Skin epidermis (tissue), 12 donors: Measurements from ENCODE around the gene KAT14.
"Not testable (repeated sequence)": the region's sequence is repeated elsewhere in the genome, so short reads cannot be mapped to it uniquely, and the experiment has no call there.

Source experiments
- H3K27ac ChIP-seq, 21 experiments: fragments of 200-600 bp; sonication (generic) in 11 of 21; one replicate each; pipeline ENCODE4 v1.5.0; 2020; ENCODE audit warnings: mild to moderate bottlenecking in 3 of 21, inconsistent platforms in 2 of 21, moderate library complexity in 2 of 21
- H3K4me3 ChIP-seq, 7 experiments: fragments of 200-600 bp; sonication (generic) in 2 of 7; one replicate each; pipeline ENCODE4 v1.5.0; 2020; ENCODE audit warnings: inconsistent platforms in 2 of 7, mild to moderate bottlenecking in 2 of 7, moderate library complexity in 1 of 7

Gene KAT14

GRCh38 chr20:18154342-18154741 is 16.7 kb downstream of the KAT14 start:
- H3K27ac ChIP-seq, result no peak overlapping the region
- H3K4me3 ChIP-seq, result no peak overlapping the region

DNA sequence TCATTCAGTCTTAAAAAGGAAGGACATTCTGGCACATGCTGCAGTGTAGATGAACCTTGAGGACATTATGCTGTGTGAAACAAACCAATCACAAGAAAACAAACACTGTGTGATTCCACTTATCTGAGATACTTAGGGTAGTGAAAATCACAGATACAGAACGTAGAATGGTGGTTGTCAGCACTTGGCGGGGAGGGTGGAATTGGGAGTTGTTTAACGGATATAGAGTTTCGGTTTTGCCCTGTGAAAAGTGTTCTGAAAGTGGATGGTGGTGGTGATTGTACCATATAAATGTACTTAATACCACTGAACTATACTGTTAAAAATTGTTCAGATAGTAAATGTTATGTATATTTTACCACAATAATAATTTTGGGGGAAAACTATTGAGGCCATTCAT is 18.4 kb downstream of the KAT14 start:
- Histone ChIP-seq H3K4me3 (no peak overlapping the region), H3K27ac (no peak overlapping the region)

- H3K27ac ChIP-seq, result no peak overlapping the region
- H3K4me3 ChIP-seq, result no peak overlapping the region
Observed at GRCh38 chr20:18164356-18164755, 26.7 kb downstream of the KAT14 start.

- H3K4me3 ChIP-seq, result no peak overlapping the region
- no peak overlapping the region for H3K27ac ChIP-seq
Observed at GRCh38 chr20:18165553-18165952, 27.9 kb downstream of the KAT14 start.

GRCh38 chr20:18166241-18166881 is 28.7 kb downstream of the KAT14 start:
- H3K4me3 ChIP-seq, result no peak overlapping the region
- H3K27ac ChIP-seq, result peak overlapping the region in 1 of 21 experiments; percentile 29

- H3K4me3 ChIP-seq, result no peak overlapping the region
- peak overlapping the region in 1 of 21 experiments; percentile 29 for H3K27ac ChIP-seq
Observed at GRCh38 chr20:18166950-18167349, 29.3 kb downstream of the KAT14 start.

- no peak overlapping the region for H3K4me3 ChIP-seq
- H3K27ac ChIP-seq, result no peak overlapping the region
Observed at GRCh38 chr20:18172379-18172778, 34.7 kb downstream of the KAT14 start.

DNA sequence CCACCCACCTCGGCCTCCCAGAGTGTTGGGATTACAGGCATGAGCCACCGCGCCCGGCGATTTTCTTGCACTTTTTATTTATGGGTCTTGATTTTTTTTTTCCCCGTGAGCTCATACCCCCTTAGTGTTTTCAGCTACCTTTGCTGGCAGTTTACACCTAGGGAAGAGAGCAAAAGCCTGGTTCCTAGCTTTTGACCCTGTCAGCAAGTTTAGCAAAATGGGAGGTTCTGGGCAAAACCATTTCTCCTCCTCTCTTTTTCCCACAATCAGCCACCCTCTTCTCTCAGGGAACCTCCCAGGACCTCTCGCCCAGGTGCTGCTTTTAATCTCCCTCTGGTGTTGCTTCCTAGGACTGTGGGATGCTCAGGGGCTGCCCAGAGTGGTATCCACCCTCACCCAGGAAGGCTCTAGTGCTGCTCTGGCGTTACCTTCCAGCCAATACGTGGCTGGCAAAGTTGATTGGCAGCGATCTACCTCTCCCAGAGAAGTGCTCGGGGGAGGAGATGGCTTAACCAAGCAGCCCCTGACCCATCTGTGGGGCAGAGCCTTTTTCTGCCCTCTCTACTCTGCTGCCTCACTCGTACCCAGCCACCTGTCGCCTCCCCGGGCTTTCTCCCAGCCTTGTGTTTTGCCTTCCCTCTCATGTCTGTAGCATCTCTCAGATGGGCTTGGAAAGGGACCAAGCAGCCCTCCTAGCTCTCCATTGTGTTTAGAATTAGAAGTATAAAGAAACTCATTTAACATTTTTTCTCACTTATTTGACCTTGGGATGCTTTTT is 37.4 kb downstream of the KAT14 start:
- Histone ChIP-seq H3K27ac (no peak overlapping the region), H3K4me3 (no peak overlapping the region)

DNA sequence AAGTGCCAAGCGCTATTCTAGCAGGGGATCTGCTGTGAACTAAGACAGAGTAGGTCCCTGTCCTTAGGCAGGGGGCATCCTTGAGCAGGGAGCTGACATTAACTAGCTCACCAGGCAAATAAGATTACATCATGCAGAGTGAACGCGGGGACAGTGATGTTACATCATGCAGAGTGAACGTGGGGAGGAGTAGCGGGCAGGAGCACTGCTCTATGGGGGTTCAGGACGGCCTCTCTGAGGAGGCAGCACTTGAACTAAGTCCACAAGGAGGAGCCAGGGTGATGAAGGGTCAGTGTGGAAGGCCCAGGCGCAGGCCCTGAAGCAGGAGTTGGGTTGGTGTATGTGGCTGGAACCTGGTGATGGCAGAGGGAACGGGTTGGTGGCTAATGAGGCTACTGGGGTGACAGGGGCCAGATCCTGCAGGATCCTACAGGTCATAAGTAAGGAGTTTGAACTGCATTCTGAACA is 38.7 kb downstream of the KAT14 start:
- no peak overlapping the region for H3K4me3 ChIP-seq
- no peak overlapping the region for H3K27ac ChIP-seq

- not testable (repeated sequence) for H3K27ac ChIP-seq, H3K4me3 ChIP-seq
Observed at GRCh38 chr20:18180366-18180765, 42.7 kb downstream of the KAT14 start.

DNA sequence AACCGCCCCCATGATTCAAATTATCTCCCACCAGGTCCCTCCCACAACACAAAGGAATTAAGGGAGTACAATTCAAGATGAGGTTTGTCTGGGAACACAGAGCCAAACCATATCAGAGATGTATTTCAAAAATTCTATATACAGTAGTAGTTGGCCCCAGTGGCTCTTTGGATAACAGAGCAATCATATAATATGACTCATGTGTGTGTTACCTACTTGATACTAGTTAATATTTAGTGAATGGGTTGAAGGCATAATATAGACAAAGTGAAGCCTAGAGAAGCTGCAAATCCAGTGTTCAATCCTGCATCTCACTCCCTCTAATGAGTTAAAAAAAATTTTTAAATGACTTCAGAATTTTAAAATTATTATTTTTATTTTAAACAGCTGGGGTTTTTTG is 43.2 kb downstream of the KAT14 start:
- H3K27ac ChIP-seq, result no peak overlapping the region
- no peak overlapping the region for H3K4me3 ChIP-seq

DNA sequence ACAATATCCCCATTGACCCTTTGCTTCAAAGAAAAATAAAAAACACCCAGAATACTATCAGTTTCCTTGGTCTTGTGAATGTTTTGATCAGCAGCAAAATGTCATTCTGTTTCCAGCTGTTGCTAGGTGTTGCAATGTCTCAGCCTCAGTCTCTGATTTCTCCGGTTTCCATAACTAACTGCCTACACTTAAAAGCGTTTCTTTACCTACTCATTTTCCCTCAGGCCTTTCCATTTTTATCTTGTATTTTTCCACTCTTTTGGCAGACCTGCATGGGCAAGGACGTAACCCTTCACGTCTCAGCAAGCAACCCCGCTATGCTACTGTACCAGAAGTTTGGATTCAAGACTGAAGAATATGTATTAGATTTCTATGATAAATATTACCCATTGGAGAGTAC is 49.4 kb downstream of the KAT14 start:
- Histone ChIP-seq H3K27ac (peak overlapping the region in 5 of 21 experiments; percentile 2 to 70 (median 54)), H3K4me3 (no peak overlapping the region)

GRCh38 chr20:18188434-18188833 is 50.8 kb downstream of the KAT14 start:
- no peak overlapping the region for H3K4me3 ChIP-seq
- H3K27ac ChIP-seq, result peak overlapping the region in 4 of 21 experiments; percentile 1 to 16 (median 8)

DNA sequence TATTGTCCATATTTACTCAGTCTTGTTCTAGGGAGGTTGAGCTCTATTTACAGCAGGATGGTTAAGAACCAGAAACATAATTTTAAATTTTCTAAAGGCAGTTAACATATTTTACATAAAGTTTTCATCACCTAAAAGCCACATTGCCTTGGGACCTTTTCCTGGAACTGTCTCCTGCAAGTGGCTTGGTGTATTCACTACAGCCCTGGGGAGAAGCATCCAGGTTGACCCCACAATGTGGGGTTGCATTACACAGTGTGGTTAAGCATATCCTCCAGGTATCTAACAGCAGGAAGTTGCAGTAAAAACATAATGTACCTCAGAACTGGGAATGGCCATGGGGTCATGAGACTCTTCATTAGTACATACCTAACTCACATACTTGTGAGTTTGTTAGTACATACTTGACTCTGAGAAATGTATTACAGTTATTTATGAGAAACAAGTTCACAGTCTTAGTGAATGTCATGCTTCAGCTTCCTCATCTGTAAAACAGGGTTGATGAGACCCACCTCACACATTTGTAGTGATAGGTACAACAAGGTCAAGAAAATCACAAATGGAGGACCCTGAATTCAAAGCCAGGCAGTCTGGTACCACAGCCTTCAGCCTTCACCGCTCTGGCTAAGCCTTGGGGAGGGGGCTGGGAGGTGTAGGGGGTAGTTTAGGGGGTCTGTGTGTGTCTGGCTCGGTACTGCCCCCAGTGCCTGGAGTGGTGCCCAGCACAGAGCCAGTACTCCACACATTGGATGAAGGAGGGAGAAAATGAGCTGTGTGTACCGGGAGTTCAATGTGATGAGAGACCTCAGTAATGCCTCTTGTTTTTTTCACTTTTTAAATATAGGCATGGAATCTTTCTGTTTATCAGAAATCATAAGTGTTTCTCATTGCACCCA is 52.9 kb downstream of the KAT14 start:
- H3K27ac ChIP-seq, result peak overlapping the region in 1 of 21 experiments; percentile 44
- H3K4me3 ChIP-seq, result no peak overlapping the region

DNA sequence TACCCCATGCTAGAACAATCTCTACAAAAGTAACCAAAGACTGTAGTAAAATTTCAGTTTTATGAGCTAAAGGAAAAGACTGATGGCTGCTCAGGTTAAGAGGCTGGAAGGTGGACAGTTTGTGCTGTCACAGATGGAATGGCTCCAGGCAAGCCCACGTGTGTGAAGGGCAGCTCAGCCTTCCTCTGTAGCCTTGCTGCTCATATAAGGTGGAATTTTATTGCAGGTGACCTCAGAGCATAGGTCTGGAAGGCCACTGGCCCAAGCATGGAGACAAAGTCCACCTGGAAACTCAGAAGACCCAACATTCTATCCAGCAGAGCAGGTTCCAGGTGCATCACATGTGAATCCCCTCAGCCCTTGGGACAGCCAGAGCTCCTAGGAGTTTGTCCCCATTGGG is 53.6 kb downstream of the KAT14 start:
- Histone ChIP-seq H3K27ac (no peak overlapping the region), H3K4me3 (no peak overlapping the region)

GRCh38 chr20:18194461-18194860 is 56.8 kb downstream of the KAT14 start:
- H3K27ac ChIP-seq, H3K4me3 ChIP-seq: not testable (repeated sequence)

DNA sequence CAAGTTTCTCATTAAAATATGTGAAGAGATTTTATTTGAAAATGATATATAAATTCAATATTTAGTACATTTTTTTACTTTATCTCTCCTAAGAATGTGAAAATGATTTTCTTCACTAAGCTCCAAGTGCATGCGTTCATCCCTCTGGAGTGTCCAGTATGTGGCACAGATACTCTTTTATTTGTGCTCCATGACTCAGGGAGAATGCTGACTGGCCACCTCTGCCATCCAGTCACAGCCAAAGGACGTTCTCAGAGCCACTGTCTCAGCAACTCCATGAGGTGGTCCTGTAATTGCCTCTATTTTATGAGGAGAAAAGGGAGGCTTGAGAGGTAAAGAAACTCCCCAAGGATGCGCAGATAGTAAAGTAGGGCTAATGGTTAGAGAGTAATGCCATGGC is 58.3 kb downstream of the KAT14 start:
- H3K27ac ChIP-seq, result no peak overlapping the region
- H3K4me3 ChIP-seq, result no peak overlapping the region

DNA sequence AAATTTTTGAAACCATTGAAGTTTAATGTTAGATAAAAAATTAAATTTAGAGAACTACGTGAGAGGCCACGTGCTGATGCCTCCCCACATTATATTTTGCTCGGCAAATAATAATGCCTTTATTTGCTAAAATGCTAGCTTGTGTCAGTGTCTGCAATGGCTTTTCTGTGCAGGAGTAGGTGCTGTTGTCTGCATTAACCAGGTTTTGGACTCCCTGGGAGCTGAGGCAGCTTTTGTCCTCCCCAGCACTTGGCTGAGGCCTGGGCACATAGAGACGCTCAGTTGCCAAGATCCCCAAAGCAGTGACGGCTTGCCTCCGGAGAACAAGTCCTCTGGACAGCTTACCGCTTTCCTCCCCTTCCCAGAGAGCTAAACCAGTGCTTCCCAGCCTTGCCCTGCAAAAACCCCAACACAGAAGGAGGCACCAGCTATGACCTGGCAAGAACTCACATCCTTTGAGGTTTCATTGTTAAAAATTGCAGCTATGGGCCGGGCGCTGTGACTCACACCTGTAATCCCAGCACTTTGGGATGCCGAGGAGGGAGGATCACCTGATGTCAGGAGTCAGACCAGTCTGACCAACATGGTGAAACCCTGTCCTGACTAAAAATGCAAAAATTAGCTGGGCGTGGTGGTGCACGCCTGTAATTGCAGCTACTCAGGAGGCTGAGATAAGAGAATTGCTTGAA is 59.9 kb downstream of the KAT14 start:
- Histone ChIP-seq H3K4me3 (no peak overlapping the region), H3K27ac (peak overlapping the region in 4 of 21 experiments; percentile 8 to 67 (median 42))

DNA sequence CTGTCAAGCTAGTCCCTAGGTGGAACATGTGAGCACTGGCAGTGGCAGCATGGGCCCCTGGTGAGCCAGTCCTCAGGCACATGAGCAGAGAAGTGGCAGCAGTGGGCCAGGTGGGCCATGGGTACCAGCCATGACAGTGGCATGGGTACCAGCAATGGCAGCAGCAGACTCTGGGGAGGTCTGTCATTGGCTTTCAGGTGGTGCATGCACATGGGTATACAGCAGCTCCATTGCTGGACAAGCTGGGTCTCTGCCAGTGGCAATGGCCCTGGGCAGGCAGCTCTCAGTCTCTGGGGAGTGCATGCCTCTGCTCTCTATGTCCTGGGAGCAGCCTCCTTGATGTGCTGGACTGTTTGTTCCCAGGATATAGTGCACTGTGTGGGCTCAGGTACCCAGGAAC is 65.3 kb downstream of the KAT14 start:
- Histone ChIP-seq H3K4me3 (no peak overlapping the region), H3K27ac (no peak overlapping the region)

- not testable (repeated sequence) for H3K4me3 ChIP-seq, H3K27ac ChIP-seq
Observed at GRCh38 chr20:18203700-18204099, 66.0 kb downstream of the KAT14 start.
